AG04450 (cell line): ENCODE results near the gene CADM2. TPM values are rescaled to one million over a fixed set of nuclear protein-coding genes. Genes with fewer than 3 reads are reported as not detected.

ENCODE experiments used
- CTCF ChIA-PET: fragments of 300-600, 350-600 bp; formaldehyde crosslinking; extraction: SDS; loops from one replicate; lab custom pipeline; 2022; ENCODE audit warnings: antibody characterized with exemption, inconsistent platforms; lab: Charles Lee
- POLR2A ChIA-PET: fragments of 350-600 bp; formaldehyde crosslinking; extraction: SDS; loops from one replicate; lab custom pipeline; 2021; ENCODE audit warnings: antibody characterized with exemption, inconsistent platforms; lab: Yijun Ruan, JAX
- DNase-seq: peaks from one replicate; pipeline ENCODE4 v3.0.0-alpha.2; 2011; ENCODE audit warnings: low read depth, low spot score
- H3K27ac ChIP-seq: one replicate; pipeline ENCODE4 v1.5.1; 2012; ENCODE audit warnings: low read depth, low read length, control low read depth
- H3K27me3 ChIP-seq: one replicate; pipeline ENCODE4 v1.6.0; 2012; ENCODE audit warnings: low read length; ENCODE audit not compliant: control insufficient read depth, insufficient read depth
- H3K4me3 ChIP-seq: 2 replicates; pipeline ENCODE4 v1.5.1; 2011; ENCODE audit warnings: mild to moderate bottlenecking, low read depth, low read length, control low read depth
- H3K9me3 ChIP-seq: 2 replicates; pipeline ENCODE4 v1.5.1; 2012; ENCODE audit warnings: low read length; ENCODE audit not compliant: control insufficient read depth, insufficient read depth
- CTCF ChIP-seq: IDR thresholded peaks from 2 replicates; pipeline ENCODE4 v1.5.1; 2011; ENCODE audit warnings: low read depth, low read length, control low read depth, inconsistent platforms
- polyA plus RNA-seq: library from polyadenylated mRNA; depleted of rRNA; stranded (reverse); fragments of >200 nt; gene quantifications from 2 replicates; pipeline ENCODE4 v1.2.3, GENCODE V29; 2011

CADM2 gene
- polyA plus RNA-seq, 1 experiment: not detected

GRCh38 chr3:84983490-84983889, 24.7 kb downstream of the CADM2 start:
- ChIA-PET POLR2A (no interaction called here), CTCF (interaction anchor here (0.6 kb wide), 1 partner anchor 838 kb away, joined by 3 read pairs; no protein-coding TSS in a partner anchor)
- no peak overlapping the region for H3K27ac ChIP-seq
- no peak for TF ChIP-seq CTCF
- no peaks in the 10 kb centered on the region for H3K9me3 ChIP-seq
- no peak for DNase-seq
- no peaks in the 10 kb centered on the region for H3K27me3 ChIP-seq
- no peak overlapping the region for H3K4me3 ChIP-seq

- TF ChIP-seq CTCF: no peak
- CTCF ChIA-PET: interaction anchor here (0.6 kb wide), 1 partner anchor 837 kb away, joined by 3 read pairs; no protein-coding TSS in a partner anchor
- Histone ChIP-seq H3K27ac (no peak overlapping the region), H3K9me3 (no peaks in the 10 kb centered on the region), H3K4me3 (no peak overlapping the region), H3K27me3 (no peaks in the 10 kb centered on the region)
- POLR2A ChIA-PET: no interaction called here
- DNase-seq: no peak
Measured at GRCh38 chr3:84984429-84984828, 25.6 kb downstream of the CADM2 start.

GRCh38 chr3:84985795-84986194, 27.0 kb downstream of the CADM2 start:
- ChIA-PET POLR2A (no interaction called here), CTCF (no interaction called here)
- no peak for DNase-seq
- no peak for TF ChIP-seq CTCF
- Histone ChIP-seq H3K4me3 (no peak overlapping the region), H3K27me3 (no peaks in the 10 kb centered on the region), H3K27ac (no peak overlapping the region), H3K9me3 (no peaks in the 10 kb centered on the region)

GRCh38 chr3:84987706-84988504, 29.1 kb downstream of the CADM2 start:
- no peak overlapping the region for H3K27ac ChIP-seq
- no peak for TF ChIP-seq CTCF
- no peak overlapping the region for H3K4me3 ChIP-seq
- DNase-seq: no peak
- no peaks in the 10 kb centered on the region for H3K27me3 ChIP-seq
- ChIA-PET CTCF (no interaction called here), POLR2A (no interaction called here)
- no peaks in the 10 kb centered on the region for H3K9me3 ChIP-seq

GRCh38 chr3:84989102-84989501, 30.3 kb downstream of the CADM2 start:
- Histone ChIP-seq H3K9me3 (no peaks in the 10 kb centered on the region), H3K27ac (no peak overlapping the region), H3K27me3 (no peaks in the 10 kb centered on the region), H3K4me3 (no peak overlapping the region)
- DNase-seq: no peak
- CTCF ChIA-PET: no interaction called here
- no peak for TF ChIP-seq CTCF
- POLR2A ChIA-PET: no interaction called here
